HEK293 (cell line): ENCODE data around the gene RNF227.

Experiments used
- BCL6B ChIP-seq: fragments of 450-650 bp; formaldehyde crosslinking; IDR thresholded peaks from 2 replicates; pipeline ENCODE4 v1.5.1; 2017; ENCODE audit warnings: missing biosample characterization, missing genetic modification characterization
- GLI4 ChIP-seq: fragments of 450-650 bp; formaldehyde crosslinking; IDR thresholded peaks from 2 replicates; pipeline ENCODE4 v1.5.1; 2016; ENCODE audit warnings: missing biosample characterization, missing genetic modification characterization
- HOXA7 ChIP-seq: sonication (generic); formaldehyde crosslinking; IDR thresholded peaks from 2 replicates; pipeline ENCODE4 v1.8.1; 2022; ENCODE audit warnings: missing genetic modification reagents, borderline replicate concordance
- KLF10 ChIP-seq: fragments of 450-650 bp; IDR thresholded peaks from 2 replicates; pipeline ENCODE4 v1.5.1; 2018; ENCODE audit warnings: missing biosample characterization, mild to moderate bottlenecking, missing genetic modification characterization
- REPIN1 ChIP-seq: fragments of 450-650 bp; formaldehyde crosslinking; IDR thresholded peaks from 2 replicates; pipeline ENCODE4 v1.5.1; 2017; ENCODE audit warnings: missing biosample characterization, missing genetic modification characterization, low read depth
- SP3 ChIP-seq: fragments of 450-650 bp; formaldehyde crosslinking; IDR thresholded peaks from 2 replicates; pipeline ENCODE4 v1.5.1; 2016; ENCODE audit warnings: missing biosample characterization, missing genetic modification characterization
- WT1 ChIP-seq: fragments of 450-650 bp; formaldehyde crosslinking; IDR thresholded peaks from 2 replicates; pipeline ENCODE4 v1.5.1; 2016; ENCODE audit warnings: missing biosample characterization, missing genetic modification characterization
- ZBTB21 ChIP-seq: fragments of 450-650 bp; formaldehyde crosslinking; IDR thresholded peaks from 2 replicates; pipeline ENCODE4 v1.5.1; 2017; ENCODE audit warnings: missing biosample characterization, missing genetic modification characterization
- ZBTB7A ChIP-seq: fragments of 450-650 bp; formaldehyde crosslinking; IDR thresholded peaks from 2 replicates; pipeline ENCODE4 v1.5.1; 2016; ENCODE audit warnings: low read depth, missing biosample characterization, missing genetic modification characterization
- ZFP69B ChIP-seq: fragments of 450-650 bp; formaldehyde crosslinking; IDR thresholded peaks from 2 replicates; pipeline ENCODE4 v1.5.1; 2016; ENCODE audit warnings: missing biosample characterization, missing genetic modification characterization
- ZNF140 ChIP-seq: fragments of 450-650 bp; formaldehyde crosslinking; IDR thresholded peaks from 2 replicates; pipeline ENCODE4 v1.5.1; 2016; ENCODE audit warnings: missing biosample characterization, missing genetic modification characterization
- ZNF18 ChIP-seq: fragments of 450-650 bp; formaldehyde crosslinking; IDR thresholded peaks from 2 replicates; pipeline ENCODE4 v1.5.1; 2016; ENCODE audit warnings: missing biosample characterization, missing genetic modification characterization
- ZNF211 ChIP-seq: fragments of 450-650 bp; formaldehyde crosslinking; IDR thresholded peaks from 2 replicates; pipeline ENCODE4 v1.5.1; 2016; ENCODE audit warnings: low read depth, missing biosample characterization, missing genetic modification characterization
- ZNF214 ChIP-seq: fragments of 450-650 bp; formaldehyde crosslinking; IDR thresholded peaks from 2 replicates; pipeline ENCODE4 v1.5.1; 2017; ENCODE audit warnings: missing biosample characterization, mild to moderate bottlenecking, missing genetic modification characterization, borderline replicate concordance
- ZNF23 ChIP-seq: fragments of 450-650 bp; formaldehyde crosslinking; IDR thresholded peaks from 2 replicates; pipeline ENCODE4 v1.5.1; 2016; ENCODE audit warnings: missing biosample characterization, missing genetic modification characterization, borderline replicate concordance
- ZNF280C ChIP-seq: fragments of 450-650 bp; formaldehyde crosslinking; IDR thresholded peaks from 2 replicates; pipeline ENCODE4 v1.5.1; 2016; ENCODE audit warnings: missing biosample characterization, missing genetic modification characterization
- ZNF335 ChIP-seq: fragments of 450-650 bp; formaldehyde crosslinking; conservative IDR thresholded peaks from 2 replicates; pipeline ENCODE4 v1.5.1; 2016; ENCODE audit warnings: missing biosample characterization, missing genetic modification characterization
- ZNF473 ChIP-seq: fragments of 450-650 bp; formaldehyde crosslinking; IDR thresholded peaks from 2 replicates; pipeline ENCODE4 v1.5.1; 2017; ENCODE audit warnings: missing biosample characterization, missing genetic modification characterization
- ZNF560 ChIP-seq: fragments of 450-650 bp; formaldehyde crosslinking; IDR thresholded peaks from 2 replicates; pipeline ENCODE4 v1.5.1; 2017; ENCODE audit warnings: missing biosample characterization, missing genetic modification characterization, borderline replicate concordance
- ZNF677 ChIP-seq: fragments of 450-650 bp; IDR thresholded peaks from 2 replicates; pipeline ENCODE4 v1.5.0; 2018; ENCODE audit warnings: missing biosample characterization, mild to moderate bottlenecking, missing genetic modification characterization, moderate library complexity
- ZNF707 ChIP-seq: fragments of 450-650 bp; formaldehyde crosslinking; IDR thresholded peaks from 2 replicates; pipeline ENCODE4 v1.5.1; 2016; ENCODE audit warnings: missing biosample characterization, missing genetic modification characterization
- ZNF792 ChIP-seq: fragments of 450-650 bp; formaldehyde crosslinking; IDR thresholded peaks from 2 replicates; pipeline ENCODE4 v1.5.1; 2016; ENCODE audit warnings: missing biosample characterization, missing genetic modification characterization
- ZSCAN30 ChIP-seq: fragments of 450-650 bp; IDR thresholded peaks from 2 replicates; pipeline ENCODE4 v1.5.1; 2018; ENCODE audit warnings: missing biosample characterization, mild to moderate bottlenecking, missing genetic modification characterization, moderate library complexity
- TF ChIP-seq, protein P1 (sequence below): fragments of 450-650 bp; formaldehyde crosslinking; IDR thresholded peaks from 2 replicates; pipeline ENCODE4 v1.5.1; 2017; ENCODE audit warnings: missing biosample characterization, missing genetic modification characterization
- TF ChIP-seq, protein P2 (sequence below): fragments of 450-650 bp; formaldehyde crosslinking; IDR thresholded peaks from 2 replicates; pipeline ENCODE4 v1.5.1; 2016; ENCODE audit warnings: missing biosample characterization, missing genetic modification characterization, low read depth
- TF ChIP-seq, protein P3 (sequence below): fragments of 450-650 bp; formaldehyde crosslinking; IDR thresholded peaks from 2 replicates; pipeline ENCODE4 v1.5.1; 2016; ENCODE audit warnings: missing biosample characterization, missing genetic modification characterization

RNF227 gene

GRCh38 chr17:7931709-7932482, 15.8 kb upstream of the RNF227 start, which contains the start of the genes CNTROB and TRAPPC1 (continued):
- TF ChIP-seq, protein P1, sequence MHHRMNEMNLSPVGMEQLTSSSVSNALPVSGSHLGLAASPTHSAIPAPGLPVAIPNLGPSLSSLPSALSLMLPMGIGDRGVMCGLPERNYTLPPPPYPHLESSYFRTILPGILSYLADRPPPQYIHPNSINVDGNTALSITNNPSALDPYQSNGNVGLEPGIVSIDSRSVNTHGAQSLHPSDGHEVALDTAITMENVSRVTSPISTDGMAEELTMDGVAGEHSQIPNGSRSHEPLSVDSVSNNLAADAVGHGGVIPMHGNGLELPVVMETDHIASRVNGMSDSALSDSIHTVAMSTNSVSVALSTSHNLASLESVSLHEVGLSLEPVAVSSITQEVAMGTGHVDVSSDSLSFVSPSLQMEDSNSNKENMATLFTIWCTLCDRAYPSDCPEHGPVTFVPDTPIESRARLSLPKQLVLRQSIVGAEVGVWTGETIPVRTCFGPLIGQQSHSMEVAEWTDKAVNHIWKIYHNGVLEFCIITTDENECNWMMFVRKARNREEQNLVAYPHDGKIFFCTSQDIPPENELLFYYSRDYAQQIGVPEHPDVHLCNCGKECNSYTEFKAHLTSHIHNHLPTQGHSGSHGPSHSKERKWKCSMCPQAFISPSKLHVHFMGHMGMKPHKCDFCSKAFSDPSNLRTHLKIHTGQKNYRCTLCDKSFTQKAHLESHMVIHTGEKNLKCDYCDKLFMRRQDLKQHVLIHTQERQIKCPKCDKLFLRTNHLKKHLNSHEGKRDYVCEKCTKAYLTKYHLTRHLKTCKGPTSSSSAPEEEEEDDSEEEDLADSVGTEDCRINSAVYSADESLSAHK = peak; percentile 72
- no peak for TF ChIP-seq ZNF707 (tag by site-specific recombination)
- TF ChIP-seq BCL6B (tag by site-specific recombination) = no peak
- no peak for TF ChIP-seq HOXA7 (CRISPR knock-in tag)
- peak; percentile 93 for TF ChIP-seq ZNF335 (tag by site-specific recombination)
- TF ChIP-seq ZNF214 (tag by site-specific recombination) = no peak
- peak; percentile 85; the same call in 1 of the 2 replicates for TF ChIP-seq REPIN1
- TF ChIP-seq, protein P2, sequence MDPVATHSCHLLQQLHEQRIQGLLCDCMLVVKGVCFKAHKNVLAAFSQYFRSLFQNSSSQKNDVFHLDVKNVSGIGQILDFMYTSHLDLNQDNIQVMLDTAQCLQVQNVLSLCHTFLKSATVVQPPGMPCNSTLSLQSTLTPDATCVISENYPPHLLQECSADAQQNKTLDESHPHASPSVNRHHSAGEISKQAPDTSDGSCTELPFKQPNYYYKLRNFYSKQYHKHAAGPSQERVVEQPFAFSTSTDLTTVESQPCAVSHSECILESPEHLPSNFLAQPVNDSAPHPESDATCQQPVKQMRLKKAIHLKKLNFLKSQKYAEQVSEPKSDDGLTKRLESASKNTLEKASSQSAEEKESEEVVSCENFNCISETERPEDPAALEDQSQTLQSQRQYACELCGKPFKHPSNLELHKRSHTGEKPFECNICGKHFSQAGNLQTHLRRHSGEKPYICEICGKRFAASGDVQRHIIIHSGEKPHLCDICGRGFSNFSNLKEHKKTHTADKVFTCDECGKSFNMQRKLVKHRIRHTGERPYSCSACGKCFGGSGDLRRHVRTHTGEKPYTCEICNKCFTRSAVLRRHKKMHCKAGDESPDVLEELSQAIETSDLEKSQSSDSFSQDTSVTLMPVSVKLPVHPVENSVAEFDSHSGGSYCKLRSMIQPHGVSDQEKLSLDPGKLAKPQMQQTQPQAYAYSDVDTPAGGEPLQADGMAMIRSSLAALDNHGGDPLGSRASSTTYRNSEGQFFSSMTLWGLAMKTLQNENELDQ = no peak
- TF ChIP-seq ZBTB7A (tag by site-specific recombination) = peak; percentile 88
- no peak for TF ChIP-seq ZNF677 (tag by site-specific recombination)
- no peak for TF ChIP-seq ZNF280C
- peak; percentile 67 for TF ChIP-seq ZFP69B (tag by site-specific recombination)
- no peak; the same call in 1 of the 2 replicates for TF ChIP-seq ZNF18 (tag by site-specific recombination)
- TF ChIP-seq ZBTB21 = peak; percentile 97
- peak; percentile 45; the same call in 1 of the 2 replicates for TF ChIP-seq ZNF792 (tag by site-specific recombination)
- TF ChIP-seq, protein P3, sequence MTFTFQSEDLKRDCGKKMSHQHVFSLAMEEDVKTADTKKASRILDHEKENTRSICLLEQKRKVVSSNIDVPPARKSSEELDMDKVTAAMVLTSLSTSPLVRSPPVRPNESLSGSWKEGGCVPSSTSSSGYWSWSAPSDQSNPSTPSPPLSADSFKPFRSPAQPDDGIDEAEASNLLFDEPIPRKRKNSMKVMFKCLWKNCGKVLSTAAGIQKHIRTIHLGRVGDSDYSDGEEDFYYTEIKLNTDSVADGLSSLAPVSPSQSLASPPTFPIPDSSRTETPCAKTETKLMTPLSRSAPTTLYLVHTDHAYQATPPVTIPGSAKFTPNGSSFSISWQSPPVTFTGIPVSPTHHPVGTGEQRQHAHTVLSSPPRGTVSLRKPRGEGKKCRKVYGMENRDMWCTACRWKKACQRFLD (tag by site-specific recombination) = no peak
- TF ChIP-seq GLI4 (tag by site-specific recombination) = peak; percentile 67; the same call in 1 of the 2 replicates
- TF ChIP-seq WT1 (tag by site-specific recombination) = peak; percentile 76; the same call in 1 of the 2 replicates
- no peak for TF ChIP-seq ZSCAN30 (tag by site-specific recombination)
- TF ChIP-seq ZNF140 (tag by site-specific recombination) = peak; percentile 86; the same call in 1 of the 2 replicates
- TF ChIP-seq SP3 (tag by site-specific recombination) = peak; percentile 97
- TF ChIP-seq ZNF560 (tag by site-specific recombination) = no peak
- no peak for TF ChIP-seq ZNF23 (tag by site-specific recombination)
- no peak for TF ChIP-seq ZNF473 (tag by site-specific recombination)
- no peak for TF ChIP-seq ZNF211 (tag by site-specific recombination)
- TF ChIP-seq KLF10 (tag by site-specific recombination) = peak; percentile 55; the same call in 1 of the 2 replicates
